OCI-LY1 (cell line): ENCODE results near the gene LAMA5.

ENCODE experiments used
- H2AFZ ChIP-seq: fragments of 200-600 bp; sonication (generic), shearing (Covaris generic); 2 replicates; pipeline ENCODE4 v1.6.0; 2014; ENCODE audit warnings: antibody characterized with exemption, mild to moderate bottlenecking, low read length
- H3F3A ChIP-seq: fragments of 200-600 bp; sonication (generic), shearing (Covaris generic); 2 replicates; pipeline ENCODE4 v1.6.0; 2014; ENCODE audit warnings: mild to moderate bottlenecking, antibody characterized with exemption, low read length, moderate library complexity; ENCODE audit not compliant: insufficient read depth
- H3K27ac ChIP-seq: fragments of 200-600 bp; sonication (generic); 2 replicates; pipeline ENCODE4 v1.5.1; 2014; ENCODE audit warnings: low read length, mixed run types, mild to moderate bottlenecking, low read depth; ENCODE audit not compliant: poor library complexity, severe bottlenecking
- H3K27me3 ChIP-seq: fragments of 200-600 bp; sonication (generic); 2 replicates; pipeline ENCODE4 v1.6.0; 2014; ENCODE audit warnings: antibody characterized with exemption, mild to moderate bottlenecking, low read length, moderate library complexity; ENCODE audit not compliant: insufficient read depth
- H3K36me3 ChIP-seq: fragments of 200-600 bp; sonication (generic); 2 replicates; pipeline ENCODE4 v1.6.1; 2014; ENCODE audit warnings: mild to moderate bottlenecking, antibody characterized with exemption, low read length, moderate library complexity, mixed read lengths; ENCODE audit not compliant: insufficient read depth
- H3K4me1 ChIP-seq: fragments of 200-600 bp; sonication (generic); 2 replicates; pipeline ENCODE4 v1.5.1; 2014; ENCODE audit warnings: mild to moderate bottlenecking, low read length, moderate library complexity; ENCODE audit not compliant: insufficient read depth, severe bottlenecking
- H3K4me2 ChIP-seq: fragments of 200-600 bp; sonication (generic), shearing (Covaris generic); 2 replicates; pipeline ENCODE4 v1.6.1; 2014; ENCODE audit warnings: low read length
- H3K4me3 ChIP-seq: fragments of 200-600 bp; sonication (generic); 2 replicates; pipeline ENCODE4 v1.5.1; 2014; ENCODE audit warnings: low read length, low read depth, mild to moderate bottlenecking, mixed read lengths; ENCODE audit not compliant: poor library complexity, severe bottlenecking
- H3K79me2 ChIP-seq: fragments of 200-600 bp; shearing (Covaris generic); 2 replicates; pipeline ENCODE4 v1.6.1; 2016; ENCODE audit warnings: mixed run types, low read length, mixed read lengths; ENCODE audit not compliant: insufficient read depth
- H3K9ac ChIP-seq: fragments of 200-600 bp; sonication (generic), shearing (Covaris generic); 2 replicates; pipeline ENCODE4 v1.6.1; 2014; ENCODE audit warnings: mild to moderate bottlenecking, low read length, mixed read lengths
- H3K9me2 ChIP-seq: fragments of 200-600 bp; sonication (generic), shearing (Covaris generic); 2 replicates; pipeline ENCODE4 v1.6.1; 2014; ENCODE audit warnings: low read depth, mild to moderate bottlenecking, low read length, mixed read lengths
- H3K9me3 ChIP-seq: fragments of 200-600 bp; shearing (Covaris generic); 2 replicates; pipeline ENCODE4 v1.6.1; 2014; ENCODE audit warnings: low read length, mixed read lengths
- H4K20me1 ChIP-seq: fragments of 200-600 bp; sonication (generic), shearing (Covaris generic); 2 replicates; pipeline ENCODE4 v1.6.0; 2016; ENCODE audit warnings: mild to moderate bottlenecking, low read length; ENCODE audit not compliant: insufficient read depth
- CTCF ChIP-seq: fragments of 200-600 bp; sonication (generic), shearing (Covaris generic); IDR thresholded peaks from 2 replicates; pipeline ENCODE4 v1.5.1; 2017; ENCODE audit warnings: mild to moderate bottlenecking, antibody characterized with exemption, low read length, moderate library complexity, mixed read lengths
- EZH2 ChIP-seq: fragments of 200-600 bp; sonication (generic), shearing (Covaris generic); IDR thresholded peaks from 2 replicates; pipeline ENCODE4 v1.8.0; 2017; ENCODE audit warnings: borderline replicate concordance, mixed run types, mild to moderate bottlenecking, antibody characterized with exemption, low read length, moderate library complexity, mixed read lengths

Gene LAMA5

DNA sequence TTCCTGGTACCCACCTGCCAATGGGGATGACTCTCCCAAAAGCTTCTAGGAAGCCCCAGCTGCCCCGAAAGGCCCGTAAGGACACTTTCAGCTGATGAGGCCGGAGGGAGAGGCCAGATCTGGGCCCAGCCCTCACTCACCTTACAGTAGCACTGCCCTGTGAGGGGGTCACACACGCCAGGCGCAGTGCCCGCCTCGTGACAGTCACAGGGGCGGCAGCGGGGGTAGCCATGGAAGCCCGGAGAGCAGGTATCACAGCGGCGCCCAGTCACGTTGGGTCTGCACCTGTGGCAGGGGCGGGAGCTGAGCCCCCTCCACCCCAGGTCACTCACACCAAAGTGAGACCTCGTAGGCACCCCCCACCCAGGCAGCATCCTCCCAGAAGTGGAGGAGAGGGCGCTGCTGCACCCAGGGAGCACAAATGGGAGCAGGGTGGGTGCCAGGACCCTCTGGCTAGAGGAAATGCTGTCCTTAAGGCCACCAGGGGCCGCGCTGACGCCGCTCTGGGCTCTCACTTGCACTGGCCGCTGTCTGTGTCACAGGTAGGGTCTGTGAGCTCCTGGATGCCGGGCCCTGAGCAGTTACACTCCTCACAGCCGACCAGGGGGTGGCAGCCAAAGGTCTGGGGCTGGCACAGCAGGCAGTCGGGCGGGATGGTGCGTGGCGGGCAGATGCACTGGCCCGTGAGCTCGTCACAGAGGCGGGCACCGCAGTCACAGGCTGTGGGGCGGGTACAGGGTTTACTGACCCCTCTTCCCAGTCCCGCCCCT is 39.2 kb downstream of the LAMA5 start:
- Histone ChIP-seq H3K27ac (no peak overlapping the region), H3K9me2 (no peaks in the 10 kb centered on the region), H3K9me3 (0 out of 2 replicates have a peak, but pooled peaks cover 4% of the 10 kb centered on the region), H3K27me3 (0 out of 2 replicates have a peak, but pooled peaks cover 6% of the 10 kb centered on the region), H3K4me3 (no peak overlapping the region), H3K79me2 (no peaks in the 10 kb centered on the region), H3K4me1 (peaks cover 6% of the 10 kb centered on the region), H2AFZ (no peak overlapping the region), H3F3A (no peaks in the 10 kb centered on the region), H4K20me1 (no peaks in the 10 kb centered on the region), H3K9ac (no peak overlapping the region), H3K4me2 (no peak overlapping the region), H3K36me3 (no peaks in the 10 kb centered on the region; the same call in 1 of the 2 replicates)
- TF ChIP-seq EZH2, result no peak
- peak; percentile 38 for TF ChIP-seq CTCF

- Histone ChIP-seq H3F3A (no peaks in the 10 kb centered on the region), H2AFZ (no peak overlapping the region), H3K9me3 (0 out of 2 replicates have a peak, but pooled peaks cover 4% of the 10 kb centered on the region), H3K4me3 (no peak overlapping the region), H3K4me1 (peaks cover 6% of the 10 kb centered on the region), H4K20me1 (no peaks in the 10 kb centered on the region), H3K27ac (no peak overlapping the region), H3K4me2 (no peak overlapping the region), H3K27me3 (0 out of 2 replicates have a peak, but pooled peaks cover 6% of the 10 kb centered on the region), H3K9me2 (no peaks in the 10 kb centered on the region), H3K79me2 (no peaks in the 10 kb centered on the region), H3K9ac (no peak overlapping the region), H3K36me3 (no peaks in the 10 kb centered on the region; the same call in 1 of the 2 replicates)
- peak; percentile 30; the same call in 1 of the 2 replicates for TF ChIP-seq CTCF
- TF ChIP-seq EZH2, result no peak
These were observed 40.0 kb downstream of the LAMA5 start for GRCh38 chr20:62326959-62327725.

DNA sequence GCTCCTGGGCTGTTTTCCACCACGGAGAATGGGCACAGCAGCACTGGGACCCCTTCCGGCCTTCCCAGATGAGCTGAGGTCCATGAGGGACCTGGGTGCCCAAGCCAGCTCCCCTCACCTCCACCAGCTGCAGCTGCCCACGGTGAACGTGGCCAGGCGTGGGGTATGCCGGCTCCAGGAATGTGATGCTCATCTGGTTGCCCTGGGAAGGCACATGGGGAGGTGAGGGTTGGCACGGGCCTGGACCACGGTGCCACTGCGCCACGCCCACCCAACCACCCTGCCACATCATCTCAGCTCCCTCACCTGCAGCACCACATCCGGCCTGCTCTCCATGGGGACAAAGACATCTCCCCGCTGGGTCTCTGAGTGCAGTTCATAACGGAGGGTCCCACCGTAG is 40.6 kb downstream of the LAMA5 start:
- Histone ChIP-seq H3K9ac (no peak overlapping the region), H3K79me2 (no peaks in the 10 kb centered on the region), H3K27me3 (0 out of 2 replicates have a peak, but pooled peaks cover 6% of the 10 kb centered on the region), H3K27ac (no peak overlapping the region), H3F3A (no peaks in the 10 kb centered on the region), H3K4me3 (no peak overlapping the region), H3K9me2 (no peaks in the 10 kb centered on the region), H2AFZ (no peak overlapping the region), H3K9me3 (0 out of 2 replicates have a peak, but pooled peaks cover 4% of the 10 kb centered on the region), H4K20me1 (no peaks in the 10 kb centered on the region), H3K36me3 (no peaks in the 10 kb centered on the region; the same call in 1 of the 2 replicates), H3K4me2 (no peak overlapping the region), H3K4me1 (peaks cover 6% of the 10 kb centered on the region)
- TF ChIP-seq CTCF (no peak), EZH2 (no peak)
